Measurements from ENCODE around the gene GLE1.

GLE1 gene

GRCh38 chr9:128495804-128496417, 8.6 kb upstream of the GLE1 start:
- Histone ChIP-seq H2BK120ac (ENCODE audit: insufficient read depth, low read length, poor library complexity) (no peak overlapping the region), H3K14ac (ENCODE audit: low read length) (no peak overlapping the region), H3K9me3 (ENCODE audit: insufficient read depth, low read depth, low read length) (no peaks in the 10 kb centered on the region), H3K4ac (ENCODE audit: low read depth, low read length) (no peak overlapping the region), H3K79me2 (ENCODE audit: control insufficient read depth, insufficient read depth, low read length, poor library complexity) (no peaks in the 10 kb centered on the region), H2AK5ac (ENCODE audit: low read length) (no peak overlapping the region), H2AFZ (ENCODE audit: insufficient read depth, low read length, poor library complexity) (no peak overlapping the region), H3K4me3 (ENCODE audit: low read depth, low read length) (no peak overlapping the region), H3K9ac (ENCODE audit: low read length) (no peak overlapping the region), H4K8ac (ENCODE audit: low read depth, low read length) (no peak overlapping the region), H4K12ac (ENCODE audit: low read depth, low read length) (no peak overlapping the region), H2BK5ac (ENCODE audit: low read depth, low read length, poor library complexity) (no peak overlapping the region), H4K91ac (ENCODE audit: low read depth, low read length) (no peak overlapping the region), H3K23ac (ENCODE audit: low read length) (no peak overlapping the region), H3K4me2 (ENCODE audit: low read length) (no peak overlapping the region), H2BK12ac (ENCODE audit: low read length) (no peak overlapping the region), H3K27ac (ENCODE audit: low read depth, low read length) (no peak overlapping the region), H3K18ac (ENCODE audit: low read length) (no peak overlapping the region), H3K79me1 (ENCODE audit: low read length) (no peaks in the 10 kb centered on the region), H3K36me3 (ENCODE audit: control insufficient read depth in 1 of 2, insufficient read depth in 2 of 2, low read length in 2 of 2) (peaks cover 61 to 69% of the 10 kb centered on the region in 2 experiments), H3K27me3 (ENCODE audit: insufficient read depth, low read length) (no peaks in the 10 kb centered on the region), H3K4me1 (ENCODE audit: control insufficient read depth in 1 of 2, insufficient read depth in 2 of 2, low read length in 2 of 2) (no peaks in the 10 kb centered on the region)
- no CpG with 5 or more reads among the region's 6 CpGs for WGBS (ENCODE audit: extremely low coverage, insufficient coverage, insufficient read length)
- no peak for DNase-seq

DNA sequence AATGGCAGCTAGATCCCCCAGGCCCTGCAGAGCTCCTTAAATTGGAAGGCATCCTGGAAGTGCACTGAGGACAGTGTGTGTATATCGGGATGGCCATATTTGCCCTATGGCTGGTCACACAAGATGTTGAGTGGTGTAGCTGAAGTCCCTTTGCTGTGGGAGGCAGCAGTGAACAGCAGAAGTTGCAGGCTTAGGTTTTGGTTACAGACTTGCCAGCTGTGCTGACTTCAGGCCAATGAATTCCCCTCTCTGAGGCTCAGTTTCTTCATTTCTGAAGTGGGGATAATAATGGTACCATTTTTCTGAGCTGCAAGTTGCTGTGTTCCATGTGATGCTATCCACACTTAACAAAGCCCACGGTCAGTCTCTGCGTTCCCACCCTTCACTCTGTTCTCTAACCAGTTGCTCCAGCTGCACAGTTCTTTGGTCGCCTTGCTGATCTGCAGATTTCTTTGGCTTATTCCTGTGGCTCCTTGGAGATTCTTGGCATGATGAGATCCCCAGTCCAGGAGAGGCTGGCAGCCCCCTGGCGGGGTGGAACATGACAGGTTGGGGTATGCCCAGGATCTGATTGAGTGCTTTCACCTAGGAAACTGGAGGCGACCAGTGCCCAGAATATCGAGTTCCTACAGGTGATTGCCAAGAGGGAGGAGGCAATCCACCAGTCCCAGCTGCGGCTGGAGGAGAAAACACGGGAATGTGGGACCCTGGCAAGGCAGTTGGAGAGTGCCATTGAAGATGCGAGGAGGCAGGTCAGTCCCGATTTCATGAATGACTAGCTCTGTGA, 6.5 kb upstream of the GLE1 start:
- Histone ChIP-seq H3K14ac (ENCODE audit: low read length) (no peak overlapping the region), H3K4me2 (ENCODE audit: low read length) (no peak overlapping the region), H3K4me1 (ENCODE audit: control insufficient read depth in 1 of 2, insufficient read depth in 2 of 2, low read length in 2 of 2) (no peaks in the 10 kb centered on the region), H4K91ac (ENCODE audit: low read depth, low read length) (no peak overlapping the region), H3K27me3 (ENCODE audit: insufficient read depth, low read length) (no peaks in the 10 kb centered on the region), H2AK5ac (ENCODE audit: low read length) (no peak overlapping the region), H3K23ac (ENCODE audit: low read length) (no peak overlapping the region), H2BK5ac (ENCODE audit: low read depth, low read length, poor library complexity) (no peak overlapping the region), H3K4ac (ENCODE audit: low read depth, low read length) (no peak overlapping the region), H3K27ac (ENCODE audit: low read depth, low read length) (no peak overlapping the region), H2BK120ac (ENCODE audit: insufficient read depth, low read length, poor library complexity) (no peak overlapping the region), H2BK12ac (ENCODE audit: low read length) (no peak overlapping the region), H3K18ac (ENCODE audit: low read length) (no peak overlapping the region), H2AFZ (ENCODE audit: insufficient read depth, low read length, poor library complexity) (no peak overlapping the region), H3K79me2 (ENCODE audit: control insufficient read depth, insufficient read depth, low read length, poor library complexity) (no peaks in the 10 kb centered on the region), H4K12ac (ENCODE audit: low read depth, low read length) (no peak overlapping the region), H4K8ac (ENCODE audit: low read depth, low read length) (no peak overlapping the region), H3K4me3 (ENCODE audit: low read depth, low read length) (no peak overlapping the region), H3K9ac (ENCODE audit: low read length) (peak overlapping the region; percentile 57), H3K36me3 (ENCODE audit: control insufficient read depth in 1 of 2, insufficient read depth in 2 of 2, low read length in 2 of 2) (peaks cover 54 to 68% of the 10 kb centered on the region in 2 experiments), H3K9me3 (ENCODE audit: insufficient read depth, low read depth, low read length) (no peaks in the 10 kb centered on the region), H3K79me1 (ENCODE audit: low read length) (no peaks in the 10 kb centered on the region)
- no CpG with 5 or more reads among the region's 11 CpGs for WGBS (ENCODE audit: extremely low coverage, insufficient coverage, insufficient read length)
- no peak for DNase-seq

DNA sequence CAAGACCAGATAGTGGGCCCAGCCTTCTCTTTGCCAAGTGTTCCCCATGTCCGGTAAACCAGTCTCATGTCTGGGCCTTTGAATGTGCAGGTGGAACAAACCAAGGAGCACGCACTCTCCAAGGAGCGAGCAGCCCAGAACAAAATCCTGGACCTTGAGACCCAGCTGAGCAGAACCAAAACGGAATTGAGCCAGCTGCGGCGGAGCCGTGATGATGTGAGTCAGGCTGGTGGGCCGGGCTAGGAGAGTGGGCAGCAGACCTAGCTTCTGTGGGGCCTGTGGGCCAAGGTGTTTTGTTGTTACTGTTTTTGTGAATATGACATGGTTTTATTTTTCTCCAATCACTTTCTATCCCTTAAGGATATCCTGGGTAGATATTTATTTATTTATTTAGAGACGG, 5.6 kb upstream of the GLE1 start:
- H2BK5ac ChIP-seq (ENCODE audit: low read depth, low read length, poor library complexity): no peak overlapping the region
- no peak overlapping the region for H3K27ac ChIP-seq (ENCODE audit: low read depth, low read length)
- H3K18ac ChIP-seq (ENCODE audit: low read length): no peak overlapping the region
- H3K79me1 ChIP-seq (ENCODE audit: low read length): no peaks in the 10 kb centered on the region
- H3K4me1 ChIP-seq (ENCODE audit: control insufficient read depth in 1 of 2, insufficient read depth in 2 of 2, low read length in 2 of 2): no peaks in the 10 kb centered on the region
- no peak overlapping the region for H3K23ac ChIP-seq (ENCODE audit: low read length)
- H2BK120ac ChIP-seq (ENCODE audit: insufficient read depth, low read length, poor library complexity): no peak overlapping the region
- no peaks in the 10 kb centered on the region for H3K9me3 ChIP-seq (ENCODE audit: insufficient read depth, low read depth, low read length)
- H3K4me3 ChIP-seq (ENCODE audit: low read depth, low read length): no peak overlapping the region
- no peak overlapping the region for H3K4me2 ChIP-seq (ENCODE audit: low read length)
- H3K27me3 ChIP-seq (ENCODE audit: insufficient read depth, low read length): no peaks in the 10 kb centered on the region
- no peaks in the 10 kb centered on the region for H3K79me2 ChIP-seq (ENCODE audit: control insufficient read depth, insufficient read depth, low read length, poor library complexity)
- H3K14ac ChIP-seq (ENCODE audit: low read length): no peak overlapping the region
- H3K9ac ChIP-seq (ENCODE audit: low read length): no peak overlapping the region
- H2AK5ac ChIP-seq (ENCODE audit: low read length): no peak overlapping the region
- no peak overlapping the region for H4K12ac ChIP-seq (ENCODE audit: low read depth, low read length)
- H3K4ac ChIP-seq (ENCODE audit: low read depth, low read length): no peak overlapping the region
- no peak overlapping the region for H2AFZ ChIP-seq (ENCODE audit: insufficient read depth, low read length, poor library complexity)
- peaks cover 53 to 65% of the 10 kb centered on the region in 2 experiments for H3K36me3 ChIP-seq (ENCODE audit: control insufficient read depth in 1 of 2, insufficient read depth in 2 of 2, low read length in 2 of 2)
- H2BK12ac ChIP-seq (ENCODE audit: low read length): no peak overlapping the region
- WGBS (ENCODE audit: extremely low coverage, insufficient coverage, insufficient read length): no CpG with 5 or more reads among the region's 9 CpGs
- no peak for DNase-seq
- H4K91ac ChIP-seq (ENCODE audit: low read depth, low read length): no peak overlapping the region
- no peak overlapping the region for H4K8ac ChIP-seq (ENCODE audit: low read depth, low read length)

DNA sequence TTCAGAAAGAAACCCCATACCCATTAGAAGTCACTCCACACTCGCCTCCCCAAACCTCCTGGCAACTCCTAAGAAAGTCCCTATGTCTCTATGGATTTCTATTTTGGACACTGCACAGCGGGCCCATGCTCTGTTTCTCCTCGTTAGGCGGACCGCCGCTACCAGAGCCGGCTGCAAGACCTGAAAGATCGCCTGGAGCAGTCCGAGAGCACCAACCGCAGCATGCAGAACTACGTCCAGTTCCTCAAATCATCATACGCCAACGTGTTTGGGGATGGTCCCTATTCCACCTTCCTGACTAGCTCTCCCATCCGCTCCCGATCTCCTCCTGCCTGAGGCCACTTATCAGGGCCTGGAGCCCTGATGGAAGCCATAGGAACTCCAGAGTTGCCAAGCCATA, 4.6 kb upstream of the GLE1 start:
- Histone ChIP-seq H2AK5ac (ENCODE audit: low read length) (no peak overlapping the region), H3K4me3 (ENCODE audit: low read depth, low read length) (no peak overlapping the region)

More for the DNA sequence above, 4.6 kb upstream of the GLE1 start:
- Histone ChIP-seq H3K9ac (ENCODE audit: low read length) (no peak overlapping the region), H3K18ac (ENCODE audit: low read length) (no peak overlapping the region), H3K9me3 (ENCODE audit: insufficient read depth, low read depth, low read length) (no peaks in the 10 kb centered on the region), H3K79me1 (ENCODE audit: low read length) (peaks cover 3% of the 10 kb centered on the region), H3K4ac (ENCODE audit: low read depth, low read length) (no peak overlapping the region), H3K4me2 (ENCODE audit: low read length) (no peak overlapping the region), H4K8ac (ENCODE audit: low read depth, low read length) (no peak overlapping the region), H2AFZ (ENCODE audit: insufficient read depth, low read length, poor library complexity) (no peak overlapping the region), H2BK12ac (ENCODE audit: low read length) (no peak overlapping the region), H3K36me3 (ENCODE audit: control insufficient read depth in 1 of 2, insufficient read depth in 2 of 2, low read length in 2 of 2) (peaks cover 44 to 54% of the 10 kb centered on the region in 2 experiments), H4K12ac (ENCODE audit: low read depth, low read length) (no peak overlapping the region), H3K4me1 (ENCODE audit: control insufficient read depth in 1 of 2, insufficient read depth in 2 of 2, low read length in 2 of 2) (no peaks in the 10 kb centered on the region), H3K27me3 (ENCODE audit: insufficient read depth, low read length) (no peaks in the 10 kb centered on the region), H3K27ac (ENCODE audit: low read depth, low read length) (no peak overlapping the region), H3K14ac (ENCODE audit: low read length) (no peak overlapping the region), H3K79me2 (ENCODE audit: control insufficient read depth, insufficient read depth, low read length, poor library complexity) (no peaks in the 10 kb centered on the region), H2BK5ac (ENCODE audit: low read depth, low read length, poor library complexity) (no peak overlapping the region), H4K91ac (ENCODE audit: low read depth, low read length) (no peak overlapping the region), H3K23ac (ENCODE audit: low read length) (no peak overlapping the region), H2BK120ac (ENCODE audit: insufficient read depth, low read length, poor library complexity) (no peak overlapping the region)
- no CpG with 5 or more reads among the region's 15 CpGs for WGBS (ENCODE audit: extremely low coverage, insufficient coverage, insufficient read length)
- no peak for DNase-seq
